CD4-positive, alpha-beta T cell treated with Interleukin-2 at 100 ng/mL for 4 hours (primary cell): ENCODE measurements around the gene ISLR2.
"Not testable (repeated sequence)": the region's sequence is repeated elsewhere in the genome, so short reads cannot be mapped to it uniquely, and the experiment has no call there.

ENCODE experiments used
- DNase-seq: peaks from one replicate; pipeline ENCODE4 v3.0.0-alpha.2; 2020; ENCODE audit warnings: low spot score

Gene ISLR2

GRCh38 chr15:74156678-74157411 lies 26.5 kb downstream of the ISLR2 start:
- DNase-seq: no peak

DNA sequence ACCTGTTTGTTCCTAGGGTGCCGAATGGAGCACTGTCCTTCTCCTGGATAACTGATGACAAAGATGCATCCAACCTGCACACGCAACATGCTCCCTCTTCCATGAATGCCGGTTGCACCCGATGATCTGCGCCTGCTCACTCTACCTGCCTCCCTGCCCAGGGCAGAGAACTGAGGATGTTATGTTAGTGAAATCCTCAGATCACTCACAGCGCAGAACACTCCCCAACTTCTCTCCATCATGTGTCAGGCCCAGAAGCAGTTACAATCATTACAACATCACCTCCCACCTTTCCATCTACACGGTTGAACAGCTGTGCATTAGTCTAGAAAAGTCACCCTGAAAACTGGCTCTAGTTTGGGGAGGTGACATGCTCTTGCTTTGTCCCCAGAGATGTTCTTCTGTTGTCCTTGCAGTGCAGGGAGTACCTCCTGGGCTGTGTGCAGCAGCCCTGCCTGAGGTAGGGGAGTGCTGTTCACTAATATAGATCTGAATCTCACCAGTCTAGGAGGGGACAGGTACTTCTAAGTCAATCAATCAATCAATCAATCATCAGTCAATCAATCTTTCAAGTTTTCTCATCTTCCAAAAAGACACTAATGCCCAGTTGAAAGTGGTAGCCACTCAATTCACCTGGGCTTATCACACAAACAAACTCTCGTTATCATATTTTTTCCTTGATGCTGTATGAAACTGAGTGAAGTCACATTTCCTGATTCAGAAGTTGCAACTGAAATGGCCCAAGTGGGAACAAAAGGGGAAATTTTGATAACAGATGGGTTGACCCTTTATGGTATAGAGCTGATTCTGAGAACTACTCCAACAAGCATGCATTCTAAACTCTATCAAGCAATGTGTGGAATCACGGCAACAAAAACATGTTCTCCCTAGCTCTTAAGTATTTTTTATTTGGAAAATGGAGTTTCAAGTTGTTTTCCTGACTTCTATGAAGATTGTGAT lies 27.8 kb downstream of the ISLR2 start:
- DNase-seq: no peak

- no peak for DNase-seq
Observed at GRCh38 chr15:74158855-74159650, 28.7 kb downstream of the ISLR2 start.

- DNase-seq: no peak
Observed at GRCh38 chr15:74159773-74160172, 29.4 kb downstream of the ISLR2 start.

DNA sequence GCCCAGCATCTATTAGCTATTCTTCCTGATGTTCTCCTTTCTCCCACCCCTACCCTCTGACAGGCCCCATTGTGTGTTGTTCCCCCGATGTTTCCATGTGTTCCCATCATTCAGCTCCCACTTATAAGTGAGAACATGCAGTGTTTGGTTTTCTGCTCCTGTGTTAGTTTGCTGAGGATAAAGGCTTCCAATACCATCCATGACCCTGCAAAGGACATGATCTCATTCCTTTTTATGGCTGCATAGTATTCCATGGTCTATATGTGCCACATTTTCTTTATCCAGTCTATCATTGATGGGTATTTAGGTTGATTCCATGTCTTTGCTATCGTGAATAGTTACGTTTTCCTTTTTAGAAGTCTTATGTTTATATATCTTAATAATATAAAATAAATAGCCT lies 30.0 kb downstream of the ISLR2 start:
- DNase-seq: not testable (repeated sequence)

GRCh38 chr15:74162195-74162536 lies 31.8 kb downstream of the ISLR2 start:
- DNase-seq: not testable (repeated sequence)

GRCh38 chr15:74165461-74165860 lies 35.1 kb downstream of the ISLR2 start:
- DNase-seq: no peak

DNA sequence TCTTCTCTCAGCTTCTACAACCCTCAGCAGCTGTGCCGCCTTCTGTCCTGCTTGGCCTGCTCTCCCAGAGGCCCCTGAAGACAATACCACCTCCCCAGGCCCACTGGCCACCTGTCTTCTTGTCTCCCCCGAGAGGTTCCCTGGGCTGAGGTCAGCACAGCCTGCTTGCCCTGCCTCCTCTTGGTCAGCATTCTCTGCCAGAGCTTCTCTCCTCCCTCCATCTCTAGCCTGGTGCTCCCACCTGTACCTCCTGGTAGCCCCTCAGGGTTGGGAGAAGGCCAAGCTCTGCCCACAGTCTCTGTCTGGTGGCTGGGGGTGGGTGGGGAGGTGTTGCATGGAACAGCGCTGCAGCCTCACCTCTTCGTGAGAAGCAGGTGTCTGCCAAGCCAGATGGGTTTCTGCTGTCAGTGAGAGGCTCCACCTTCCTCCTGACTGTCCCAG lies 37.5 kb downstream of the ISLR2 start:
- DNase-seq: no peak

- DNase-seq: no peak
Observed at GRCh38 chr15:74168711-74169126, 38.3 kb downstream of the ISLR2 start.

DNA sequence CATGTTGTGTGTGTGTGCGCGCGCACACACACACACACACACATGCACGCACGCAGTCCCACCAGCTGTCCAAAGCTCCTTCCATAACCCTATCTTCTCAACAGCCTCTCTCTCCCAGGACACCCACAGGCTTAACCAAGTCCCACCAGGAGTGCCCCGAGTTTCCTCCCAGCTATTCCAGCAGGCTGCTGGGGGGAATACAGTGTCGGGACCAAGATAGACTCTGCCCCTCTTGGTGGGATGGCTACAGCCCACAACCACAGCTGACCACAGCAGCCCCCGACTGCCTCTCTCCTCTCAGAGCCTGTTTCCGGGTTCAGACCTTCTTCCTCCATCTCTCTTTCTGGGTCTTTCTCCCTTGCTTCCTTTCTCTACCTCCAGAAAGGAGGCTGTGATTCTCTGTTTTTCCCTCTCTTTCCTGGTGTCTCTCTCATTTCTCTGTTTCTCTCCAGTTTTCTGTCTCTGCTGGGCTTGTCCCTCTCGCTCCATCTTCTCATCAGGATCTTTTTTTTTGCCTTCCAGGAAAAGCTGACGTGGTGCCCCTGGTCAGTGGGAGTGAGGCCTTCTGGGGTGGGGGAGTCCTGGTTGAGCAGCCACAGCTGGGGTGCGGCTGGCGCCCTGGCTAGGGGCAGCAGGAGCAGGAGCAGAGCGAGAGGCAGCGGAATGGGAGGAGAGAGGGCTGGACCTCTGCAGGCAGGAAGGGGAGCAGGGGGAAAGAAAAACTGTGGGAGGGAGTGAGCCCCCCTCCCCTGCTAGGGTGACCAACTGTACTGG lies 39.9 kb downstream of the ISLR2 start:
- no peak for DNase-seq

GRCh38 chr15:74170875-74171578 lies 40.6 kb downstream of the ISLR2 start:
- DNase-seq: no peak

DNA sequence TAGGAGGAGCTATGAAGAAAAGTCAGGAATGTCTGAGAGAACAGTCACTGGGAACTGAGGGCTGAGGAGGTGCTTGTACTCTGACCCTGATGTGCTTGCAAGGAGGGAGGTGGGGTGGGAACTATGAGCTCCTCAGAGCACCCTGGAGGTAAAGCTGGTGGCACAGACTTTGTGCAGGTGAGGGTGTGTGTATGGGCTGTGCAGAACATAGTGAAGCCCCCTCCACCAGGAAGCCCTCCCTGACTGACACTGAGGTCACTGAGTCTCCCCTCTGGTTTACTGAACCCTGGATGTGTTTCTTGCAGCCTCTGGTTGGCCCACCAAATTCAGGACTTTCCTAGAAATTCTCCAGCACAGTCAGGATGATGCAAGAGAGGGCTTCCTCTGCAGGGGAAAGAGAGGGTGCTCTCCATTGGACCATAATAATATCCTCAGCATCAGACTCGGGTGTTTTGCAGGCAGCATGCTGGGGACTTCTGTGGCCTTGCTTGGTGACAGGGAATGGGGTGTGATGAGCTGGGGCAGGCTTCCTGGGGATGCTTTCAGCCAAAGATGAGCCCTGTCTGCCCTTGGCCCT lies 41.7 kb downstream of the ISLR2 start:
- no peak for DNase-seq

DNA sequence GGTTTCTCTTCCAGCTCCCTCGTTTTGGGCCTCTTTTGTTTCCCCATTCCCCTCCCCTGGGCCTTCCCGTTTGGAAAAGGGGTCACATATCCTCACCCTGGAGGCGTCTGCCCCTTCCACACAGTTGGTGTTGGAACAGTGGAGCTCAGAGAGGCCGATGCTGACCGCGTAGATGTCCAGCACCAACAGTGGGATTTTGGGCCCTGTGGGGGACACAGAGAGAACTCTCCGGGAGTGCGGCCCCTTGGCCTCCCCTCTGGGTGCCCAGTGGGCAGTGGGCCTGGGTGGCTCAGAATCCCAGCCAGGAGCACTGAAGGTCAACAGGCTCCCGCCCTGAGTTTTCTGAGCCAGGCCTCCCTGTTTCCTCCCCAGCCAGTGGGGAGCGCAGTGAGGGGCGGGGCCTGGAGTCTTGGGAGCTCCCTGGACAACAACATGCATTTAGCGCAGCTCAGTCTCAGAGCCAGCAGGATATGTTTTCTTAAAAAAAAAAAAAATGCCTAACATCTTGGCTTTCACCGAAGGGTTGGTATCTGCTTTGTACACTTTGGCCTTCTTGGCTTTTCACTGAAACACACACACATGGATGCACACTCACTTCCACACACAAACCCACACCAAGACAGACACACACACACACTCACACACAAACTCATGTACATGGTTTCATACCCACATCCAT lies 42.5 kb downstream of the ISLR2 start:
- no peak for DNase-seq

- DNase-seq: no peak
Observed at GRCh38 chr15:74173380-74174218, 43.2 kb downstream of the ISLR2 start, which contains the start of gene ISLR. Gene ISLR, plus strand, starts transcription at chr15:74173710. Its CDS starts 1,149 bp downstream, at chr15:74174859.

- DNase-seq: no peak
Observed at GRCh38 chr15:74174219-74174957, 44.0 kb downstream of the ISLR2 start.

GRCh38 chr15:74174958-74175253 lies 44.5 kb downstream of the ISLR2 start:
- no peak for DNase-seq

GRCh38 chr15:74175271-74176191 lies 45.1 kb downstream of the ISLR2 start:
- no peak for DNase-seq
